Skeletal muscle satellite cell (primary cell): Measurements from ENCODE around the gene NTNG1. TPM values are rescaled to one million over a fixed set of nuclear protein-coding genes. Genes with fewer than 3 reads are reported as not detected.

Experiments
- H3K27me3 ChIP-seq: 2 replicates; pipeline ENCODE4 v1.7.0; 2013; ENCODE audit warnings: low read length; ENCODE audit not compliant: control insufficient read depth, insufficient read depth
- H3K36me3 ChIP-seq: 2 replicates; pipeline ENCODE4 v1.7.0; 2013; ENCODE audit warnings: mild to moderate bottlenecking, control low read depth, low read length; ENCODE audit not compliant: insufficient read depth
- H3K4me1 ChIP-seq: 2 replicates; pipeline ENCODE4 v1.7.0; 2013; ENCODE audit warnings: low read length; ENCODE audit not compliant: control insufficient read depth, insufficient read depth
- H3K4me2 ChIP-seq: 2 replicates; pipeline ENCODE4 v1.7.0; 2013; ENCODE audit warnings: mild to moderate bottlenecking, low read length
- H3K4me3 ChIP-seq: 2 replicates; pipeline ENCODE4 v1.7.0; 2013; ENCODE audit warnings: low read length
- H3K9ac ChIP-seq: 2 replicates; pipeline ENCODE4 v1.7.0; 2013; ENCODE audit warnings: mild to moderate bottlenecking, low read depth, low read length, moderate library complexity
- H3K9me3 ChIP-seq: replicated peaks from 2 replicates; pipeline ENCODE4 v1.7.0; 2013; ENCODE audit warnings: mild to moderate bottlenecking, control low read depth, low read length
- small RNA-seq: library from RNA; depleted of rRNA; stranded (forward); fragments of <200 nt; gene quantifications from one replicate; pipeline ENCODE3, GENCODE V24; 2012

The NTNG1 gene

GRCh38 chr1:107526524-107527198 lies 385.8 kb downstream of the NTNG1 start:
- H3K4me3 ChIP-seq: no peak overlapping the region
- H3K36me3 ChIP-seq: no peaks in the 10 kb centered on the region
- no peak overlapping the region for H3K9ac ChIP-seq
- no peaks in the 10 kb centered on the region for H3K9me3 ChIP-seq
- H3K4me2 ChIP-seq: no peak overlapping the region
- H3K27me3 ChIP-seq: no peaks in the 10 kb centered on the region
- peaks cover 6% of the 10 kb centered on the region for H3K4me1 ChIP-seq

- Histone ChIP-seq H3K9me3 (no peaks in the 10 kb centered on the region), H3K4me1 (peaks cover 11% of the 10 kb centered on the region), H3K27me3 (no peaks in the 10 kb centered on the region), H3K4me3 (no peak overlapping the region), H3K9ac (no peak overlapping the region), H3K4me2 (no peak overlapping the region), H3K36me3 (no peaks in the 10 kb centered on the region)
Observed at GRCh38 chr1:107529511-107530149, 388.8 kb downstream of the NTNG1 start.

GRCh38 chr1:107530543-107530942 lies 389.7 kb downstream of the NTNG1 start:
- Histone ChIP-seq H3K4me1 (peaks cover 8% of the 10 kb centered on the region), H3K9ac (no peak overlapping the region)

GRCh38 chr1:107531065-107531908 lies 390.4 kb downstream of the NTNG1 start:
- no peak overlapping the region for H3K9ac ChIP-seq
- no peaks in the 10 kb centered on the region for H3K27me3 ChIP-seq
- H3K9me3 ChIP-seq: no peaks in the 10 kb centered on the region
- H3K4me3 ChIP-seq: no peak overlapping the region
- H3K36me3 ChIP-seq: no peaks in the 10 kb centered on the region
- peaks cover 12% of the 10 kb centered on the region for H3K4me1 ChIP-seq
- no peak overlapping the region for H3K4me2 ChIP-seq

More at GRCh38 chr1:107530543-107530942, 389.7 kb downstream of the NTNG1 start:
- Histone ChIP-seq H3K4me3 (no peak overlapping the region), H3K36me3 (no peaks in the 10 kb centered on the region), H3K27me3 (no peaks in the 10 kb centered on the region), H3K4me2 (no peak overlapping the region), H3K9me3 (no peaks in the 10 kb centered on the region)

GRCh38 chr1:107532318-107532717 lies 391.5 kb downstream of the NTNG1 start:
- Histone ChIP-seq H3K4me1 (peaks cover 17% of the 10 kb centered on the region), H3K9me3 (no peaks in the 10 kb centered on the region), H3K4me2 (no peak overlapping the region), H3K27me3 (no peaks in the 10 kb centered on the region), H3K36me3 (no peaks in the 10 kb centered on the region), H3K4me3 (no peak overlapping the region), H3K9ac (no peak overlapping the region)

Small RNA genes lying within 50 kb of the gene (small RNA-seq; reads per million reads assigned to genes)
- gene AC114491.1: not detected
